ENCODE results near the gene BEGAIN.

Gene BEGAIN

DNA sequence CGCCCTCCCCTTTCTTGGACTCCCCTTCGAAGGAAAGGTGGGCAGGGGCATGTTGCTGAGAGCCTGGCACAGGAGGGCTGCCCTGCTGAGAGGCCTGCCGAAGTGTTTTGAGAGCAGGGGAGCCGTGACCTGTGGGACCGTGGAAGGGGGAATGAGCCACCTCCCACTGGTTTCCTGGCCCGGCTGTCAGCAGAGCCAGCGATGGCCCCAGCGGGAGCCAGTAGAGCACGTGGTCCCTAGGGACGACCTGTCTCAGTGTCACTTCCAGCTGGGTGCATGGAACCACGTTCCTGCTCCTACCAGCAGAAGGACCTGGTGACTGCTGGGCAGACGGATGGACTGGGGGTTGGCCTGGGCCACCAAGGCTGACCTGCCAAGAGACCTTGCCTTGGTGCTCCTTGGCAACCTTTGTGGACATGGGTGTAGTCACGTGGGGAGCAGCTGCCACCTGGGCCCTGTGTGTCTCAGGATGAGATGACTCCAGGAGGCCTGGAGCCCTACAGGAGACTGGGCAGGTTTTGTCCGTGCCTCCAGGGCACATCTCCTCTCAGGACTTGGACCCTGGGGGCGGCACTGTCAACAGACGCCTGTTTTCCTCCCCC lies 34.6 kb downstream of the BEGAIN start:
- no peaks in the 10 kb centered on the region for H3K9me3 ChIP-seq (replicated peaks in 1 of 11)
- peaks cover 0 to 64% (median 0%) of the 10 kb centered on the region in 11 experiments; a peak in 7 of 22 replicates for H3K27me3 ChIP-seq
- H4K20me1 ChIP-seq = peaks cover 0 to 32% (median 0%) of the 10 kb centered on the region in 11 experiments; a peak in 6 of 22 replicates
- H3K36me3 ChIP-seq = no peaks in the 10 kb centered on the region
- H3K4me3 ChIP-seq = no peak overlapping the region
- H3K4me2 ChIP-seq = peak overlapping the region; percentile 18 to 93 (median 78); a peak in 20 of 22 replicates
- H3K9ac ChIP-seq = peak overlapping the region in 4 of 11 experiments; percentile 11 to 39 (median 20); a peak in 3 of 22 replicates
- no peak for TF ChIP-seq Cebpa-rat (IDR thresholded peaks at IDR 0.05)
- no peak overlapping the region; a peak in 1 of 22 replicates for H3K27ac ChIP-seq
- peaks cover 66 to 100% (median 98%) of the 10 kb centered on the region in 10 experiments for H3K4me1 ChIP-seq

GRCh38 chr14:100551056-100551455 lies 36.2 kb downstream of the BEGAIN start:
- TF ChIP-seq Cebpa-rat (IDR thresholded peaks at IDR 0.05) = no peak
- H3K4me3 ChIP-seq = no peak overlapping the region
- peak overlapping the region in 8 of 11 experiments; percentile 82 to 93 (median 89); a peak in 10 of 22 replicates for H3K4me2 ChIP-seq
- H3K9me3 ChIP-seq (replicated peaks in 1 of 11) = no peaks in the 10 kb centered on the region
- peaks cover 0 to 64% (median 0%) of the 10 kb centered on the region in 11 experiments; a peak in 7 of 22 replicates for H3K27me3 ChIP-seq
- peaks cover 0 to 36% (median 0%) of the 10 kb centered on the region in 11 experiments; a peak in 6 of 22 replicates for H4K20me1 ChIP-seq
- no peak overlapping the region for H3K27ac ChIP-seq
- no peak overlapping the region for H3K9ac ChIP-seq
- H3K36me3 ChIP-seq = no peaks in the 10 kb centered on the region
- peaks cover 62 to 97% (median 94%) of the 10 kb centered on the region in 10 experiments for H3K4me1 ChIP-seq

DNA sequence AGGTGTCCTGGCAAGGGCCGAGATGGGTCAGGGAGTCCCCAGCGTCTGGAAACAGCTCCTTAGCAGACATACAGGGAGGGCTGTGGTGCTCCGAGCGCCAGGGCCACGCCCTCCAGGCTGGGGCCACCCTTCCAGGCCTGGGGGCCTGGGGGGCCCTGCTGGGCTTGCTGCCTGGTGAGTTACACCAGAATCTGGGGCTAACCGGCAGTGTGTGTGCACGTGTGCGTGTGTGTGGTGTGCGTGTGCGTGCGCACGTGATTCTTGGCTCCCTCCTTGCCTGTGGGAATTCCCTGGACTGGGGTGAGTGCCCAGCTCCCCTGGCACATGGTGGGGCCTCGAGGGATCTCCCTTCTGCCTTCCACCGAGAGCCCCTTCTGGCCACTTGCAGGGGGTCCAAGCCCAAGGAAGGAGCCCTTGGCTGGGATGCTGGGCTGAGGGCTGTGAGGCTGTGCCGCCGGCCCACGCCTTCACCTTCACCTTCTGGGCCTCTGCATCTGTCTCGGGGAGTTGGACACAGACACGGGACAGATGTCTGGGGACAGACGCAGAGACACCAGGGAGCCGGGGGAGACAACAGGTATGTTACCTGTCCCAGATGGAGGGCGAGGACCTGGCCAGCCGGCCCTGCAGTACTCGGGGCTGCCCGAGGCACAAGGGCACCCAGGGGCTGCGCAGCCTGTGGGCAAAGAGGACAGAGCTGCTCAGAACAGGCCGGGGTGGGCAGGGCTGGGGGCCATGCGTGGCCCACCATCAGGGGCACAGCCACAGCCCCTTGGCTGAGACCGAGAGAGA lies 37.2 kb downstream of the BEGAIN start:
- no peak for TF ChIP-seq Cebpa-rat (IDR thresholded peaks at IDR 0.05)
- Histone ChIP-seq H4K20me1 (peaks cover 0 to 36% (median 0%) of the 10 kb centered on the region in 11 experiments; a peak in 6 of 22 replicates), H3K27me3 (peaks cover 0 to 70% (median 0%) of the 10 kb centered on the region in 11 experiments; a peak in 7 of 22 replicates), H3K36me3 (no peaks in the 10 kb centered on the region), H3K4me1 (peaks cover 61 to 97% (median 95%) of the 10 kb centered on the region in 10 experiments), H3K4me2 (peak overlapping the region; percentile 7 to 93 (median 89); a peak in 19 of 22 replicates), H3K9ac (peak overlapping the region in 1 of 11 experiments; percentile 37; a peak in 1 of 22 replicates), H3K27ac (no peak overlapping the region), H3K9me3 (replicated peaks in 1 of 11) (no peaks in the 10 kb centered on the region), H3K4me3 (no peak overlapping the region)

DNA sequence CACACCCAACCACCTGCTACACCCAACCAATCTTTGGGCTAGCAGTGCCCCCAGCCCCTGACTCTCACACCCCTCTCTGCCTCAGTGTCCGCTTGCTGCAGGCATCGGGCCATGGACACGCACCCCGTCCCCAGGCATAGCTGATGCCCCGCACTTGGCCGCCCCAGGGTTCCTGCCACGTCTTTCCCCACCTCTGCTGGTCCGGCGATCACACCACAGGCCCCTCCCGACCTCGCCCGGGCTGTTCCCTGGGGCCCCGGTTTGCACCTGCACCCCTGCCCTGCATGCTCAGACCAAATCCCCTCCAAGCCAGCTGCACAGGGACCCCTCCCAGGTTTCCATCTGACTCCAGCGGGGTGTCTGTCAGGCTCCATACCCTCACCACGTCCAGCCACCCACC lies 38.3 kb downstream of the BEGAIN start:
- Histone ChIP-seq H4K20me1 (peaks cover 0 to 33% (median 0%) of the 10 kb centered on the region in 11 experiments; a peak in 6 of 22 replicates), H3K27ac (no peak overlapping the region), H3K9ac (peak overlapping the region in 4 of 11 experiments; percentile 19 to 66 (median 28); a peak in 3 of 22 replicates), H3K4me2 (peak overlapping the region in 10 of 11 experiments; percentile 80 to 93 (median 89); a peak in 21 of 22 replicates), H3K4me1 (peaks cover 50 to 97% (median 94%) of the 10 kb centered on the region in 10 experiments), H3K9me3 (replicated peaks in 1 of 11) (no peaks in the 10 kb centered on the region), H3K27me3 (peaks cover 0 to 60% (median 0%) of the 10 kb centered on the region in 11 experiments; a peak in 7 of 22 replicates), H3K4me3 (no peak overlapping the region; a peak in 1 of 20 replicates), H3K36me3 (no peaks in the 10 kb centered on the region)
- TF ChIP-seq Cebpa-rat (IDR thresholded peaks at IDR 0.05) = no peak

GRCh38 chr14:100548295-100548655 lies 38.9 kb downstream of the BEGAIN start:
- H3K4me3 ChIP-seq = peak overlapping the region in 2 of 10 experiments; percentile 13 to 35; a peak in 1 of 20 replicates
- peaks cover 0 to 29% (median 0%) of the 10 kb centered on the region in 11 experiments; a peak in 5 of 22 replicates for H4K20me1 ChIP-seq
- H3K4me2 ChIP-seq = peak overlapping the region; percentile 80 to 93 (median 89)
- peak overlapping the region in 9 of 11 experiments; percentile 33 to 82 (median 66); a peak in 15 of 22 replicates for H3K27ac ChIP-seq
- TF ChIP-seq Cebpa-rat (IDR thresholded peaks at IDR 0.05) = no peak
- H3K9me3 ChIP-seq (replicated peaks in 1 of 11) = no peaks in the 10 kb centered on the region
- peaks cover 46 to 97% (median 94%) of the 10 kb centered on the region in 10 experiments for H3K4me1 ChIP-seq
- no peaks in the 10 kb centered on the region for H3K36me3 ChIP-seq
- H3K27me3 ChIP-seq = peaks cover 0 to 53% (median 0%) of the 10 kb centered on the region in 11 experiments; a peak in 6 of 22 replicates
- peak overlapping the region in 7 of 11 experiments; percentile 14 to 68 (median 39); a peak in 10 of 22 replicates for H3K9ac ChIP-seq

- Histone ChIP-seq H3K4me2 (peak overlapping the region; percentile 80 to 93 (median 89)), H3K9me3 (replicated peaks in 1 of 11) (no peaks in the 10 kb centered on the region), H3K36me3 (no peaks in the 10 kb centered on the region), H4K20me1 (peaks cover 0 to 26% (median 0%) of the 10 kb centered on the region in 11 experiments; a peak in 5 of 22 replicates), H3K27ac (peak overlapping the region; percentile 22 to 82 (median 63); a peak in 19 of 22 replicates), H3K4me1 (peaks cover 41 to 97% (median 94%) of the 10 kb centered on the region in 10 experiments), H3K4me3 (peak overlapping the region in 7 of 10 experiments; percentile 5 to 69 (median 14); a peak in 8 of 20 replicates), H3K9ac (peak overlapping the region; percentile 14 to 71 (median 54); a peak in 17 of 22 replicates), H3K27me3 (peaks cover 0 to 48% (median 0%) of the 10 kb centered on the region in 11 experiments; a peak in 6 of 22 replicates)
- TF ChIP-seq Cebpa-rat (IDR thresholded peaks at IDR 0.05) = no peak
These were observed 39.5 kb downstream of the BEGAIN start for GRCh38 chr14:100547633-100548294.

GRCh38 chr14:100546051-100546443 lies 41.2 kb downstream of the BEGAIN start:
- H3K4me2 ChIP-seq = peak overlapping the region; percentile 30 to 70 (median 52); a peak in 19 of 22 replicates
- H3K27me3 ChIP-seq = peaks cover 0 to 34% (median 0%) of the 10 kb centered on the region in 11 experiments; a peak in 6 of 22 replicates
- H3K27ac ChIP-seq = peak overlapping the region in 8 of 11 experiments; percentile 25 to 66 (median 53); a peak in 9 of 22 replicates
- TF ChIP-seq Cebpa-rat (IDR thresholded peaks at IDR 0.05) = no peak
- no peaks in the 10 kb centered on the region for H3K36me3 ChIP-seq
- peaks cover 0 to 24% (median 0%) of the 10 kb centered on the region in 11 experiments; a peak in 5 of 22 replicates for H4K20me1 ChIP-seq
- peaks cover 34 to 97% (median 96%) of the 10 kb centered on the region in 10 experiments for H3K4me1 ChIP-seq
- peak overlapping the region in 3 of 11 experiments; percentile 37 to 54 (median 50); a peak in 3 of 22 replicates for H3K9ac ChIP-seq
- no peaks in the 10 kb centered on the region for H3K9me3 ChIP-seq (replicated peaks in 1 of 11)
- H3K4me3 ChIP-seq = no peak overlapping the region

- no peak for TF ChIP-seq Cebpa-rat (IDR thresholded peaks at IDR 0.05)
- H3K4me2 ChIP-seq = peak overlapping the region; percentile 30 to 70 (median 52); a peak in 17 of 22 replicates
- peaks cover 0 to 24% (median 0%) of the 10 kb centered on the region in 11 experiments; a peak in 4 of 22 replicates for H4K20me1 ChIP-seq
- H3K4me3 ChIP-seq = no peak overlapping the region
- H3K27me3 ChIP-seq = peaks cover 0 to 27% (median 0%) of the 10 kb centered on the region in 11 experiments; a peak in 6 of 22 replicates
- 0 out of 22 replicates have a peak overlapping the region, but pooled peaks of 1 of the 11 experiments have one; percentile 37 for H3K9ac ChIP-seq
- peak overlapping the region in 2 of 11 experiments; percentile 25 to 62; a peak in 3 of 22 replicates for H3K27ac ChIP-seq
- no peaks in the 10 kb centered on the region for H3K9me3 ChIP-seq (replicated peaks in 1 of 11)
- no peaks in the 10 kb centered on the region for H3K36me3 ChIP-seq
- peaks cover 34 to 97% (median 95%) of the 10 kb centered on the region in 10 experiments for H3K4me1 ChIP-seq
These were observed 41.9 kb downstream of the BEGAIN start for GRCh38 chr14:100545359-100545758.
